Stomach (tissue), 4 donors: ENCODE measurements around the gene C4orf46.

Source experiments
- CTCF ChIP-seq, 7 experiments: fragments of 450-650 bp in 4 of 7; fragments of 200-600 bp in 3 of 7; sonication (generic) in 3 of 7; IDR thresholded peaks; one replicate each; pipeline ENCODE4 v1.5.1; 2016 to 2019; ENCODE audit warnings: antibody characterized with exemption in 7 of 7, control low read depth in 2 of 7, mild to moderate bottlenecking in 1 of 7
- POLR2A ChIP-seq, 4 donors: fragments of 450-650 bp; IDR thresholded peaks; one replicate each; pipeline ENCODE4 v1.6.1; 2016; ENCODE audit warnings: antibody characterized with exemption in 4 of 4, control low read depth in 2 of 4, mild to moderate bottlenecking in 1 of 4, moderate library complexity in 1 of 4

GRCh38 chr4:158669310-158669709, 2.4 kb downstream of the C4orf46 start:
- TF ChIP-seq CTCF (IDR thresholded peaks at IDR 0.05): no peak
- no peak for TF ChIP-seq POLR2A (IDR thresholded peaks at IDR 0.05)
